Stimulated activated CD8-positive, alpha-beta memory T cell treated with anti-CD3 and anti-CD28 coated beads, Interleukin-7, amount 100 ng/mL, for 1 hour (primary cell): ENCODE data around the gene ASIC3.
"Not testable (repeated sequence)": the region's sequence is repeated elsewhere in the genome, so short reads cannot be mapped to it uniquely, and the experiment has no call there.

Experiments
- DNase-seq, 2 donors: peaks; one replicate each; pipeline ENCODE4 v3.0.0-alpha.2; 2020; ENCODE audit warnings: low read depth in 2 of 2

ASIC3 gene

GRCh38 chr7:151032936-151033863, 15.1 kb upstream of the ASIC3 start:
- DNase-seq = no peak

- DNase-seq = no peak
These were observed 14.5 kb upstream of the ASIC3 start for GRCh38 chr7:151033864-151034249.

GRCh38 chr7:151034312-151035025, 13.9 kb upstream of the ASIC3 start:
- DNase-seq = no peak

- DNase-seq = no peak
These were observed 13.2 kb upstream of the ASIC3 start for GRCh38 chr7:151035026-151035717.

GRCh38 chr7:151035902-151036301, 12.4 kb upstream of the ASIC3 start:
- no peak for DNase-seq

GRCh38 chr7:151038951-151039849, 9.1 kb upstream of the ASIC3 start:
- no peak for DNase-seq

- DNase-seq = no peak
These were observed 8.3 kb upstream of the ASIC3 start for GRCh38 chr7:151039850-151040548.

GRCh38 chr7:151040616-151041375, 7.5 kb upstream of the ASIC3 start:
- DNase-seq = no peak

- DNase-seq = not testable (repeated sequence)
These were observed 4.9 kb upstream of the ASIC3 start for GRCh38 chr7:151043449-151043848.

GRCh38 chr7:151043959-151044358, 4.4 kb upstream of the ASIC3 start:
- no peak for DNase-seq

- DNase-seq = no peak
These were observed 3.1 kb upstream of the ASIC3 start for GRCh38 chr7:151045262-151045661.

- no peak for DNase-seq
These were observed 2.4 kb upstream of the ASIC3 start for GRCh38 chr7:151045967-151046366.

GRCh38 chr7:151046603-151047573, 1.4 kb upstream of the ASIC3 start:
- no peak for DNase-seq

GRCh38 chr7:151048911-151049463, 656 bp downstream of the ASIC3 start:
- no peak for DNase-seq

- DNase-seq = no peak
These were observed 2.8 kb downstream of the ASIC3 start for GRCh38 chr7:151051108-151051507.

- DNase-seq = no peak
These were observed 4.8 kb downstream of the ASIC3 start for GRCh38 chr7:151053096-151053495.

- no peak for DNase-seq
These were observed 5.4 kb downstream of the ASIC3 start for GRCh38 chr7:151053751-151054150.

- no peak for DNase-seq
These were observed 7.9 kb downstream of the ASIC3 start for GRCh38 chr7:151056283-151056665.
